NCI-H748 (cell line): ENCODE data around the gene CACNB2.
"Not testable (repeated sequence)": the region's sequence is repeated elsewhere in the genome, so short reads cannot be mapped to it uniquely, and the experiment has no call there.

ENCODE experiments used
- DNase-seq: peaks from one replicate; lab custom pipeline; 2025; ENCODE audit not compliant: unreplicated experiment; lab: John Stamatoyannopoulos, UW

CACNB2 gene

GRCh38 chr10:18438361-18439126, 298.3 kb downstream of the CACNB2 start:
- DNase-seq, result no peak

- no peak for DNase-seq
Observed at GRCh38 chr10:18439601-18440000, 299.4 kb downstream of the CACNB2 start.

- DNase-seq, result not testable (repeated sequence)
Observed at GRCh38 chr10:18445635-18446034, 305.4 kb downstream of the CACNB2 start.

- DNase-seq, result no peak
Observed at GRCh38 chr10:18446205-18446604, 306.0 kb downstream of the CACNB2 start.

GRCh38 chr10:18449611-18450026, 309.4 kb downstream of the CACNB2 start:
- no peak for DNase-seq

- no peak for DNase-seq
Observed at GRCh38 chr10:18450298-18450697, 310.1 kb downstream of the CACNB2 start.

- no peak for DNase-seq
Observed at GRCh38 chr10:18455086-18455884, 315.1 kb downstream of the CACNB2 start.

- no peak for DNase-seq
Observed at GRCh38 chr10:18456984-18457383, 316.8 kb downstream of the CACNB2 start.

GRCh38 chr10:18460032-18460431, 319.8 kb downstream of the CACNB2 start:
- no peak for DNase-seq

- no peak for DNase-seq
Observed at GRCh38 chr10:18463673-18464211, 323.5 kb downstream of the CACNB2 start.

- no peak for DNase-seq
Observed at GRCh38 chr10:18469125-18469524, 328.9 kb downstream of the CACNB2 start.

GRCh38 chr10:18472977-18473376, 332.8 kb downstream of the CACNB2 start:
- DNase-seq, result peak; percentile 39

GRCh38 chr10:18473424-18474117, 333.3 kb downstream of the CACNB2 start:
- DNase-seq, result peak; percentile 42

GRCh38 chr10:18474118-18474455, 333.9 kb downstream of the CACNB2 start:
- peak; percentile 42 for DNase-seq

GRCh38 chr10:18476076-18476647, 335.9 kb downstream of the CACNB2 start:
- DNase-seq, result no peak

GRCh38 chr10:18478354-18478753, 338.1 kb downstream of the CACNB2 start:
- DNase-seq, result no peak

- no peak for DNase-seq
Observed at GRCh38 chr10:18479502-18479901, 339.3 kb downstream of the CACNB2 start.

GRCh38 chr10:18483516-18484186, 343.4 kb downstream of the CACNB2 start:
- no peak for DNase-seq

GRCh38 chr10:18486438-18486837, 346.2 kb downstream of the CACNB2 start:
- DNase-seq, result no peak

- no peak for DNase-seq
Observed at GRCh38 chr10:18490755-18491154, 350.5 kb downstream of the CACNB2 start.
